ENCODE measurements around the gene WDR33.

DNA sequence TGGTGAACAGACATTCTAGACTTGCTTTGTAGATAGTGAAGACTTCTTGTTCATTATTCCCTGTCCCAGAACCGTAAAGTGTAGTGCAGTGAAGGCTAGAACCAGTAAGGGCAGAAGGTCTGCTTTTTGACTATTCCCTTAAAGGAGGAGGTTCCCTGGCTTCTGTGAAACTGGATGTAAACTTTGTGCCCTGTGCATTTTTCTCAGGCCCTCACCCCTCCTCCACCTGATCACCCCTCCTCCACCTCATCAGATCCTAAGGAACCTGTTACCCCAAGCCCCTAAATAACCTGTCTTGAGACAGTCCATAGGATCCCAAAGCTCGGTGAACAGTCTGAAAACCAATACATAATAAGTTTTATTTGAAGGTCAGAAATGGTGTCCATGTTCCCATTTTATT, 75.9 kb downstream of the WDR33 start:
- TF ChIP-seq ZNF274 (IDR thresholded peaks at IDR 0.05; ENCODE audit: low read depth, low read length) (no peak), SUZ12 (IDR thresholded peaks at IDR 0.05; ENCODE audit: extremely low read depth, insufficient read depth, insufficient read length) (no peak)
